IMR-90 (cell line): ENCODE measurements around the gene CLEC1A. TPM values are rescaled to one million over a fixed set of nuclear protein-coding genes. Genes with fewer than 3 reads are reported as not detected.
A peak's percentile ranks its signal among the peaks of the same experiment; 100 is the strongest.

ENCODE experiments used
- ATAC-seq: fragments of 200-7000 bp; cut with Tn5 transposase; 2 replicates; pipeline ENCODE4 v1.9.1; 2020; ENCODE audit warnings: low read depth, mild to moderate bottlenecking, moderate library complexity
- BruUV-seq: library from RNA; stranded (reverse); fragments of 400-500 nt; replicated peaks from 2 replicates; lab custom pipeline; 2021; lab: Mats Ljungman, UMichigan
- CTCF ChIA-PET: fragments of 300-600 bp; formaldehyde crosslinking; extraction: SDS; loops from one replicate; lab custom pipeline; 2021; ENCODE audit warnings: antibody characterized with exemption; lab: Yijun Ruan, JAX
- POLR2A ChIA-PET: fragments of 300-600 bp; sonication (Branson Sonifier 250); formaldehyde crosslinking; loops from one replicate; lab custom pipeline; 2022; ENCODE audit warnings: antibody characterized with exemption; ENCODE audit not compliant: unreplicated experiment; lab: Charles Lee
- DNase-seq: peaks from one replicate; pipeline ENCODE4 v3.0.0; 2013
- H2AFZ ChIP-seq: replicated peaks from 2 replicates; pipeline ENCODE3; 2013; ENCODE audit warnings: low read length, mild to moderate bottlenecking; ENCODE audit not compliant: poor library complexity
- H2AK5ac ChIP-seq: 2 replicates; pipeline ENCODE4 v1.6.1; 2013; ENCODE audit warnings: low read depth, low read length, inconsistent platforms
- H2AK9ac ChIP-seq: replicated peaks from 2 replicates; pipeline ENCODE3; 2013; ENCODE audit warnings: mild to moderate bottlenecking, low read depth, low read length, moderate library complexity; ENCODE audit not compliant: poor library complexity
- H2BK120ac ChIP-seq: 2 replicates; pipeline ENCODE4 v1.6.1; 2013; ENCODE audit warnings: low read depth, low read length, inconsistent platforms
- H2BK15ac ChIP-seq: 3 replicates; pipeline ENCODE4 v1.6.1; 2013; ENCODE audit warnings: low read depth, low read length, inconsistent platforms
- H2BK20ac ChIP-seq: 2 replicates; pipeline ENCODE4 v1.6.1; 2013; ENCODE audit warnings: low read depth, mild to moderate bottlenecking, inconsistent platforms, low read length, moderate library complexity
- H2BK5ac ChIP-seq: 2 replicates; pipeline ENCODE4 v1.6.1; 2013; ENCODE audit warnings: mild to moderate bottlenecking, low read depth, low read length, inconsistent platforms; ENCODE audit not compliant: poor library complexity, severe bottlenecking
- H3K14ac ChIP-seq: replicated peaks from 2 replicates; pipeline ENCODE4 v1.6.1; 2013; ENCODE audit warnings: low read depth, low read length, inconsistent platforms
- H3K18ac ChIP-seq: 2 replicates; pipeline ENCODE4 v1.6.1; 2013; ENCODE audit warnings: low read depth, low read length, control low read depth
- H3K23ac ChIP-seq: 2 replicates; pipeline ENCODE4 v1.6.1; 2013; ENCODE audit warnings: low read depth, low read length, inconsistent platforms
- H3K27ac ChIP-seq: 2 replicates; pipeline ENCODE4 v1.5.1; 2013; ENCODE audit warnings: mild to moderate bottlenecking, control low read depth, low read length; ENCODE audit not compliant: insufficient read depth
- H3K27me3 ChIP-seq: 2 replicates; pipeline ENCODE4 v1.6.1; 2013; ENCODE audit warnings: low read length; ENCODE audit not compliant: control insufficient read depth, insufficient read depth
- H3K36me3 ChIP-seq: 2 replicates; pipeline ENCODE4 v1.6.1; 2013; ENCODE audit warnings: low read length, mixed read lengths; ENCODE audit not compliant: control insufficient read depth, insufficient read depth
- H3K4ac ChIP-seq: 2 replicates; pipeline ENCODE4 v1.6.1; 2013; ENCODE audit warnings: low read depth, low read length, inconsistent platforms
- H3K4me1 ChIP-seq: 2 replicates; pipeline ENCODE4 v1.6.1; 2013; ENCODE audit warnings: low read length, mixed read lengths; ENCODE audit not compliant: control insufficient read depth, insufficient read depth
- H3K4me2 ChIP-seq: 2 replicates; pipeline ENCODE4 v1.6.1; 2013; ENCODE audit warnings: low read depth, mild to moderate bottlenecking, control low read depth, low read length, moderate library complexity
- H3K4me3 ChIP-seq: 2 replicates; pipeline ENCODE4 v1.5.1; 2013; ENCODE audit warnings: low read depth, mild to moderate bottlenecking, control low read depth, low read length, moderate library complexity; ENCODE audit not compliant: insufficient read depth
- H3K56ac ChIP-seq: 2 replicates; pipeline ENCODE4 v1.6.1; 2013; ENCODE audit warnings: low read length, inconsistent platforms; ENCODE audit not compliant: insufficient read depth; ENCODE audit errors: extremely low read depth
- H3K79me1 ChIP-seq, 2 experiments: 2 replicates each; pipeline ENCODE4 v1.6.1; 2013; ENCODE audit warnings: low read length in 2 of 2, inconsistent platforms in 1 of 2, low read depth in 1 of 2
- H3K9ac ChIP-seq: 2 replicates; pipeline ENCODE4 v1.6.1; 2013; ENCODE audit warnings: low read depth, low read length, control low read depth
- H3K9me1 ChIP-seq: 2 replicates; pipeline ENCODE4 v1.6.1; 2013; ENCODE audit warnings: low read length, inconsistent platforms; ENCODE audit not compliant: insufficient read depth
- H3K9me3 ChIP-seq: 2 replicates; pipeline ENCODE4 v1.6.1; 2013; ENCODE audit warnings: low read length; ENCODE audit not compliant: control insufficient read depth, insufficient read depth
- H4K20me1 ChIP-seq: 2 replicates; pipeline ENCODE4 v1.6.1; 2013; ENCODE audit warnings: low read length, inconsistent platforms; ENCODE audit not compliant: insufficient read depth
- H4K5ac ChIP-seq: 2 replicates; pipeline ENCODE4 v1.6.1; 2013; ENCODE audit warnings: mild to moderate bottlenecking, low read depth, low read length, control low read depth
- H4K8ac ChIP-seq, 2 experiments: 2 replicates each; pipeline ENCODE4 v1.6.1; 2013; ENCODE audit warnings: low read depth in 2 of 2, low read length in 2 of 2, control low read depth in 1 of 2, inconsistent platforms in 1 of 2
- H4K91ac ChIP-seq: 2 replicates; pipeline ENCODE4 v1.6.1; 2013; ENCODE audit warnings: low read depth, low read length, inconsistent platforms; ENCODE audit not compliant: insufficient read depth
- BHLHE40 ChIP-seq: fragments of 150-350 bp; IDR thresholded peaks from 2 replicates; pipeline ENCODE4 v1.6.1; 2016; ENCODE audit warnings: mild to moderate bottlenecking, low read depth, low read length
- FOS ChIP-seq: fragments of 150-350 bp; IDR thresholded peaks from 2 replicates; pipeline ENCODE4 v1.6.1; 2016; ENCODE audit warnings: low read depth, low read length
- NFE2L2 ChIP-seq: fragments of 150-350 bp; IDR thresholded peaks from 2 replicates; pipeline ENCODE4 v1.6.1; 2016; ENCODE audit warnings: low read depth, mild to moderate bottlenecking, low read length
- RAD21 ChIP-seq: IDR thresholded peaks from 2 replicates; pipeline ENCODE4 v1.6.1; 2012; ENCODE audit warnings: low read length, improper control_type of control experiment
- WGBS, 2 experiments: methylation state at CpG; one replicate each; pipeline versions ENCODE4 v1.1.5 to v1.1.7; 2013; ENCODE audit warnings: missing lambda C conversion rate in 2 of 2; ENCODE audit not compliant: insufficient read length in 1 of 2; ENCODE audit errors: extremely low coverage in 2 of 2; 5-methylcytosine and 5-hydroxymethylcytosine counted together
- dilution Hi-C: fragments of 300-500 bp; cut with HindIII; formaldehyde crosslinking; loops from one replicate; pipeline ENCODE4 v1.14.3; 2018; ENCODE audit warnings: low sequenced_read_pairs; ENCODE audit not compliant: unreplicated experiment
- in situ Hi-C: fragments of 300-500 bp; cut with MboI; formaldehyde crosslinking; loops from 3 replicates; pipeline ENCODE4 v1.14.3; 2019; ENCODE audit warnings: low sequenced_read_pairs, inconsistent platforms, mixed read lengths
- intact Hi-C: fragments of 100-400 bp; cut with micrococcal nuclease; formaldehyde crosslinking; loops from 2 replicates; pipeline ENCODE4 v1.10.0; 2022
- polyA plus RNA-seq, 3 experiments: library from polyadenylated mRNA; depleted of rRNA; stranded (reverse); fragments of >200 nt; gene quantifications; 2 replicates each; pipeline ENCODE4 v1.2.3, GENCODE V29; 2012; ENCODE audit warnings: low replicate concordance in 1 of 3
- total RNA-seq: library from RNA; depleted of rRNA; stranded (reverse); fragments of >200 nt; gene quantifications from 2 replicates; pipeline ENCODE4 v1.2.3, GENCODE V29; 2012

The CLEC1A gene
- total and polyA plus RNA-seq, 2 of the 4 experiments (the other 2 are of a cell fraction) = not detected

DNA sequence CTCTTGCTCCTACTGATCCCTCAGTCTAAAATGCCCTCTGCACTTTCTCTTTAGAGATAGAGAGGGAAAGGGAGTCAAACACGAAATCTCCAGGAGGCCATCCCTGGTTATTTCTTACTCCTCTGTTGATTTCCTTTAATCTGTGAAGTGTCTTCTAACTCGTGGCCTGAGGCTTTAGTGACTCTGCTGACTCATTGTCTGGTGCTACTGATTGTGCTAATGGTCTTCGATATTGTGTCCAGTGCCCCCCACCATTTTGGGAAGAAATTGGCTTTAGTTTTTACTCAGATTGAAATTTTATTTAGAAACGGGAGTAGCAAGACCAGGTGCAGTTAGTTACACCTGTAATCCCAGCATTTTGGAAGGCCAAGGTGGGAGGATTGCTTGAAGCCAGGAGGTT is 67.5 kb downstream of the CLEC1A start:
- Histone ChIP-seq H3K18ac (peak overlapping the region; percentile 94; the same call in 1 of the 2 replicates), H3K36me3 (no peaks in the 10 kb centered on the region), H4K8ac (peak overlapping the region; percentile 72 to 84), H3K4ac (peak overlapping the region; percentile 95), H3K56ac (peak overlapping the region; percentile 74), H2BK20ac (peak overlapping the region; percentile 90), H3K9ac (no peak overlapping the region), H4K91ac (peak overlapping the region; percentile 85), H2AFZ (peak overlapping the region; percentile 17), H3K4me2 (peak overlapping the region; percentile 8; the same call in 1 of the 2 replicates), H3K4me3 (no peak overlapping the region), H3K27ac (peak overlapping the region; percentile 55), H2BK5ac (peak overlapping the region; percentile 86), H3K9me1 (0 out of 2 replicates have a peak, but pooled peaks cover 7% of the 10 kb centered on the region), H3K9me3 (no peaks in the 10 kb centered on the region), H3K14ac (peak overlapping the region; percentile 58), H3K23ac (peak overlapping the region; percentile 46), H2AK9ac (no peak overlapping the region), H4K5ac (peak overlapping the region; percentile 73; the same call in 1 of the 2 replicates), H2AK5ac (peak overlapping the region; percentile 95), H3K4me1 (no peaks in the 10 kb centered on the region; the same call in 1 of the 2 replicates), H4K20me1 (no peaks in the 10 kb centered on the region), H3K27me3 (no peaks in the 10 kb centered on the region), H2BK120ac (peak overlapping the region; percentile 94), H2BK15ac (peak overlapping the region; percentile 78), H3K79me1 (no peaks in the 10 kb centered on the region)
- TF ChIP-seq RAD21 (no peak), BHLHE40 (no peak), FOS (0 out of 2 replicates have a peak, but pooled peaks have one; percentile 8), NFE2L2 (peak; percentile 54)
- peak; percentile 24 for DNase-seq
- WGBS, 2 experiments = 80% methylated on average over 2 of the region's 4 CpGs; no CpG with 5 or more reads in 1 of the 2 experiments
- ChIA-PET CTCF (interaction anchor here (0.6 to 1.5 kb wide), 4 partner anchors 17 to 234 kb away, joined by 3 to 6 read pairs (median 4); no protein-coding TSS in a partner anchor), POLR2A (interaction anchor here (0.6 kb wide), 1 partner anchor 156 kb away, joined by 3 read pairs; no protein-coding TSS in a partner anchor)
- dilution Hi-C loops = no loop called here
- in situ Hi-C loops = no loop called here
- BruUV-seq = no TSS peak
- intact Hi-C loops = loop anchor here (5.0 kb wide), 1 partner anchor 279 kb away; no protein-coding TSS in a partner anchor
- 0 out of 2 replicates have a peak, but pooled peaks have one; percentile 8 for ATAC-seq
